ENCODE data around the gene TMC2.

TMC2 gene

GRCh38 chr20:2625062-2625461, 88.7 kb downstream of the TMC2 start:
- no peak for DNase-seq (ENCODE audit: low read depth, low spot score)

DNA sequence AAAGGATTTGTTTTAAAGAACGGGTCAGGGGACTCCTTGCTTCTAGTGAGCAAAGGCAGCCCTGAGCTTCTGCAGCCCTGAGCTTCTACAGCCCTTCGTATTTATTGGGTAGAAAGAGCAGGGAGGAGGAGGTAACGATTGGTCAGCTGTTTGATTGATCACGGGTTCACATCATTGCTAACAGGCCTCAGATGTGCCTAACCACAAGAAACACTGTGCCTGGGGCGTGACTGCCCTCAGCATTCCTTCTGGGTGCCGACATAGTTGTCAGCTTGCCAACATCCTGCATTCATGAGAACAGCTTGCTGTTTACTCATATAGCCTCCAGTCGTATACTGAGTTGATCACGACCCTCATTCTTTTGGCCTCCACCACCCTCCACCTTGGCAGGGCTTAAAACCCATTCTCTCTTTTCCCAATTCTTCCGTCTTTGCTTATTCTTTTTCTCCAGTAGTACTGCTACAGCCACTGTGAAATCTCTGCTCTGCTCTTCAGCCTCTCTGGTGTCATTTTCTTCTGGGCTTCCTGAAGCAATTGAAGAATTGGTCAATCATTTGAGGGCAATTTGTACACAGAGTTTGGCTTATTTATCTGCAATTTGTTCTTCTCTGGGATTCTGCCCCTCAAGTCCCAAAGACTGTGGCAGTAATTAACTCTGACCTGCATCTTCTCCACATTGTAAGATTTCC, 90.6 kb downstream of the TMC2 start:
- peak; percentile 86 for DNase-seq (ENCODE audit: low read depth, low spot score)

DNA sequence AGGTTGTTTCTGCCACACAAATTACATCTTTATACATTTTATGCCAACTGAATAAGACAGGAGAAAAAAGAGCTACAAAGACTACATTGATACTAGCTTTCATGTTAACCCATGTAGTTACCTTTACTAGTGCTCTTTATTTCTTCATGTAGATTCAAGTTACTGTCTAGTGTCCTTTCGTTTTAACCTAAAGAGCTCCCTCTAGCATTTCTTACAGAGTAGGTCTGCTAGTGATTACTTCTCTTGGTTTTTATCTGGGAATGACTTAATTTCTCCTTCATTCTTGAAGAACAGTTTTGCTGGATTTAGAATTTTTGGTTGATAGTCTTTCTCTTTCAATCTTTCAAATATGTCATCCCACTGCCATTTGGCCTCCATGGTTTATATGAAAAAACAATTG, 94.9 kb downstream of the TMC2 start:
- no peak for DNase-seq (ENCODE audit: low read depth, low spot score)

- DNase-seq (ENCODE audit: low read depth, low spot score) = no peak
Measured at GRCh38 chr20:2633381-2633780, 97.0 kb downstream of the TMC2 start.

DNA sequence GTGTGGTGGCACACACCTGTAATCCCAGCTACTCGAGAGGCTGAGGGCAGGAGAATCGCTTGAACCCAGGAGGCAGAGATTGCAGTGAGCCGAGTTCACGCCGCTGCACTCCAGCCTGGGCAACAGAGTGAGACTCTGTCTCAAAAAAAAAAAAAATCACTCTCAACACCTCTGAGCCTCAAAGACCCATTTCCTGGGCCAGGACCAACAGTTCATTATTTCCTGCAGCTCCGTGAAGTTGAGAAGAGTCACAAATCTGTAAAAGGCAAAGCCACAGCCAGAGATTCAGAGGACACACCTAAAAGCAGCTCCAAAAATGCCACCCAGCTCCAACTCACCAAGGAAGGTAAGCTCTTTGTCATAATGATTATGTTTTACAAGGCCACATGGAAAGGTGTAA, 100.9 kb downstream of the TMC2 start:
- DNase-seq (ENCODE audit: low read depth, low spot score) = no peak

GRCh38 chr20:2640260-2640659, 103.9 kb downstream of the TMC2 start:
- DNase-seq (ENCODE audit: low read depth, low spot score) = no peak

DNA sequence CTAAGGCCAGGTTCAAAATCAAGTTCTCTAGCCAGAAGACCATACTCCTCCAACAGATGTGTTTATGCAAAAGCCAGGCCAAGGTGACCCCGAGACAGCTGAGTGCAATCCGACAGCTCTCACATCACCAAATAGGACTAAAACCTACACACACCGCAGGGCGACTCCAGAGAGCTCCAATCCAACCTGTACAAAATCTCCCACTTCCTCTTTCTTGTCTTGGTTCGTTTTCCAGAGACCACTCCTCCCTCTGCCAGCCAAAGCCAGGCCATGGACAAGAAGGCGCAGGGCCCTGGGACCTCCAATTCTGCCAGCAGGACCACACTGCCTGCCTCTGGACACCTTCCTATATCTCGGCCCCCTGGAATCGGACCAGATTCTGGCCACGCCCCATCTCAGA, 104.5 kb downstream of the TMC2 start:
- no peak for DNase-seq (ENCODE audit: low read depth, low spot score)

DNA sequence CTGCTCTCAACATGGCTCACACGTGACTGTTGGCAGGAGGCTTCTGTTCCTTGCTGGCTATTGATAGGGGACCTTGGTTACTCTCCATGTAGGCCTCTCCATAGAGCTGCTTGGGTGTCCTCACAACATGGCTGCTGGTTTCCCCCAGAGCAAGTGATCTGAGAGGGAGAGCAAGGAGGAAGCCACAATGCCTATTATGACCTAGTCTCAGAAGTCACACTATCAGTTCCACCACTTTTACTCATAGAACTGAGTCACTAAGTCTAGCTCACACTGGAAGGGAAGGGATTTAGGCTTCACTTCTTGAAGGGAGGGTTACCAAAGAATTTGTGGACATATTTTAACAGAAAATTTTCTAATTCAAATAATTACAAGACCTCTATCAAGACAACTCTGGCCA, 107.3 kb downstream of the TMC2 start:
- DNase-seq (ENCODE audit: low read depth, low spot score) = no peak

DNA sequence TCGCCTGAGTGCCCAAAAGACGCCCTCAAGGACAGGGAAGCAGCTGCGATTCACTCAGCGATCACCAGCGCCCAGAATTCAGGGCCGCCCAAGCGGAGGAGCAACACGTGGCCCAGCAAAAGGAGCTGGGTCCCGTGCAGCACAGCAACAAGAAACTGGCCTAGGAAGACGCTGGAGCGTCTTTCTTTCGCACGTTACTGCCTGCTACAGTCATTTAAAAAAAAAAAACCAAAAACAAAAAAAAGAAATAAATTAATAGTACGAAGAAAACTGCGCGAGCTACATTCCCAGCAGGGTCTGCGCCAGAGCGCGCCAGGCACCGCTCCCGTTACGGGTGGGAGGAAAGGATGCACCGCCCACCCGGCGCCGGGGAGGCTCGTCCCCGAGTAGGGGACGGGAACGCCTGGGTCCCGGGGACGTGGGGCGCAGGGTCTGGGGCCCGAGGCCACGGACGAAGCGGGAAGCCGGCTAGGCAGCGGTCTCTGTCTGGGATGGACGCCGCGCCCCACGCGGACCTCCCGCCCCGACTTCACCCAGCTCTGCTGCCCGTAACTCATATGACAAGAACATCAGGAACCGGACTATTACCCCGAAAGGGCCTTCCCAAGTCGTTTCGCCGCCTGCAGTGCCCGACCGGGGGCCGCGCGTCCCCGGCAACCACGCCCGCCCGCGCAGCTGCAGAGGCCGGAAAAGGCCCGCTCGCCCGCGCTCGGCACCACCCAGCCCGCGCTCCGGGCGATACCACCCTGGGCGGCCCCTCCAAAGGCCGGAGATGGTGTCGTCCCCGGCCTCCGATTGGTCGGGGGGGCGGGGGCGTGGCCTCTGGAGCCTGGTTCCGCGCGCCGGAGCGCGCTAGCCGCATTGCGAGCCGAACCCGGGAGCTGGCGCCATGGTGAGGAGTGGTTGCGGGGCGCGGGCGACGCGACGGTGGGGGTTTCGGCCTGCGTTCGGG, 115.7 kb downstream of the TMC2 start, which contains the start of gene NOP56:
TSS of gene NOP56 (plus strand) at position 861 of the 952 bp plus-strand sequence. CDS start at position 890, 29 bp downstream.
- DNase-seq (ENCODE audit: low read depth, low spot score) = peak; percentile 98

GRCh38 chr20:2652724-2653555, 116.6 kb downstream of the TMC2 start:
- DNase-seq (ENCODE audit: low read depth, low spot score) = peak; percentile 39

DNA sequence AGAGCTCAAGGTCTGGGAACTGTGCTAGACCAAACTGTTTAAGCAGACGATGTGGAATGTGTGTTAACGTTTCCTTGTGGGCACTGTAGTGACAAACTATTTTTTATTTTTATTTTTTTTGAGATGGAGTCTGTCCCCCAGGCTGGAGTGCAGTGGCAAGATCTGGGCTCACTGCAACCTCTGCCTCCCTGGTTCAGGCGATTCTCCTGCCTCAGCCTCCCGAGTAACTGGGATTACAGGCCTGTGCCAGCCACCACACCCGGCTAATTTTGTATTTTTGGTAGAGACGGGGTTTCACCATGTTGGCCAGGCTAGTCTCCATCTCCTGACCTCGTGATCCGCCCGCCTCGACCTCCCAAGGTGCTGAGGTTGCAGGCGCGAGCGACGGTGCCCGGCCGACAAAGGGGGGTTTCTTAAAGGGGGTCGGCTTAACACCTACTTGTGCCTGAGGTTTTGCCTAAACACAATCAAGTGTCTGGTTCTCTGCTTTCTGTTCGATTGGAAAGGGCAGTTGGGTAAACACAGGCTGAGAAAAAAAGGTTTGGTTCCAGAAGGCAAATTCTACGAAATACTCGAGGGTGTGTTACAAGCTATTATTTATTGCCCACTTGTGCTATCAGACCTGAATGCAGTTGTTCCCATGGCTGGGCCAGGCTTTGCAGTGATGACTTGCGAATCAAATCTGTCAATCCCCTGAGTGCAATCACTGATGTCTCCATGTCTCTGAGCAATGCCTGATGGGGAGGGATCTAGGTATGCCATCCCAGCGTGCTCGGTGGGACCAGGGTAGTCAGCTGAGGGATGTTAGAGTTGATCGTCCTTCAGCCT, 117.4 kb downstream of the TMC2 start:
- no peak for DNase-seq (ENCODE audit: low read depth, low spot score)

- DNase-seq (ENCODE audit: low read depth, low spot score) = no peak
Measured at GRCh38 chr20:2654384-2654822, 118.0 kb downstream of the TMC2 start.

- DNase-seq (ENCODE audit: low read depth, low spot score) = no peak
Measured at GRCh38 chr20:2654831-2655230, 118.5 kb downstream of the TMC2 start.

GRCh38 chr20:2655331-2656116, 119.2 kb downstream of the TMC2 start:
- no peak for DNase-seq (ENCODE audit: low read depth, low spot score)

DNA sequence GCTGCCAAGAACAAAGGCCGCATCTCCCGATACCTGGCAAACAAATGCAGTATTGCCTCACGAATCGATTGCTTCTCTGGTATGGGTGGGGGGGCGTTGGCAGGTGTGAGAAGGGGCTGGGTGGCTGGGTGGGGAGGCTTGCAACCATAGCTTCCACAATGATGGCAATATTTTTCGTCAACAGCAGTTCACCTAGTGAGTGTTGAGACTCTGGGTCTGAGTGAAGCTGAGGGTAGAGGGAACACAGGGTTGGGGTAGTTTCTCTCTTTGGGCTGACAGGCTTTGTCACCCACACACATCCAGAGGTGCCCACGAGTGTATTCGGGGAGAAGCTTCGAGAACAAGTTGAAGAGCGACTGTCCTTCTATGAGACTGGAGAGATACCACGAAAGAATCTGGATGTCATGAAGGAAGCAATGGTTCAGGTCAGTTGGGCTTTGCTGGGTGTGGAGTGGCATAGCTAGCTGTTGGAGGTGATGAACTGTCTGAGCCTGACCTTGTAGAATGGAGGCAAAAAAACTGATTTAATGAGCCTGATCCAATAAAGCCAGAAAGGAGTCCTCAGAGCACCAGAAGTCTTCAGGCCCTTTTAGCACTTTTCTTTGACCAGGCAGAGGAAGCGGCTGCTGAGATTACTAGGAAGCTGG, 120.2 kb downstream of the TMC2 start:
- no peak for DNase-seq (ENCODE audit: low read depth, low spot score)

- DNase-seq (ENCODE audit: low read depth, low spot score) = no peak
Measured at GRCh38 chr20:2657241-2657640, 120.9 kb downstream of the TMC2 start.

DNA sequence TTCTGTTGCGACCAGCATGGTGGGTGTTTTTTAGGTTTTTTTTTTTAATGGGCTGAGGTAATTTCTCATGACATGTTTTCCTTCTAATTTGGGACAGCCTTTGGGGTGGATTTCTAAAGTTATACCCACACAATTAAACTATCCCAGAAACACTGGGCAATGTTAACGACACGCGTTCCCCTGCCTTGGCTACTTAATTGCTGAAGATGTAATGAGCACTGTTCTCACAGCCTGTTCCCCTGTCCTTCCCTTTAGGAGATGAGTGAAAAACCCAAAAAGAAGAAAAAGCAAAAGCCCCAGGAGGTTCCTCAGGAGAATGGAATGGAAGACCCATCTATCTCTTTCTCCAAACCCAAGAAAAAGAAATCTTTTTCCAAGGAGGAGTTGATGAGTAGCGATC, 121.3 kb downstream of the TMC2 start:
- DNase-seq (ENCODE audit: low read depth, low spot score) = no peak

- DNase-seq (ENCODE audit: low read depth, low spot score) = no peak
Measured at GRCh38 chr20:2658414-2659354, 122.3 kb downstream of the TMC2 start.

Measured in astrocyte of the hippocampus (primary cell).